ENCODE data around the gene HOXA11.

Gene HOXA11

DNA sequence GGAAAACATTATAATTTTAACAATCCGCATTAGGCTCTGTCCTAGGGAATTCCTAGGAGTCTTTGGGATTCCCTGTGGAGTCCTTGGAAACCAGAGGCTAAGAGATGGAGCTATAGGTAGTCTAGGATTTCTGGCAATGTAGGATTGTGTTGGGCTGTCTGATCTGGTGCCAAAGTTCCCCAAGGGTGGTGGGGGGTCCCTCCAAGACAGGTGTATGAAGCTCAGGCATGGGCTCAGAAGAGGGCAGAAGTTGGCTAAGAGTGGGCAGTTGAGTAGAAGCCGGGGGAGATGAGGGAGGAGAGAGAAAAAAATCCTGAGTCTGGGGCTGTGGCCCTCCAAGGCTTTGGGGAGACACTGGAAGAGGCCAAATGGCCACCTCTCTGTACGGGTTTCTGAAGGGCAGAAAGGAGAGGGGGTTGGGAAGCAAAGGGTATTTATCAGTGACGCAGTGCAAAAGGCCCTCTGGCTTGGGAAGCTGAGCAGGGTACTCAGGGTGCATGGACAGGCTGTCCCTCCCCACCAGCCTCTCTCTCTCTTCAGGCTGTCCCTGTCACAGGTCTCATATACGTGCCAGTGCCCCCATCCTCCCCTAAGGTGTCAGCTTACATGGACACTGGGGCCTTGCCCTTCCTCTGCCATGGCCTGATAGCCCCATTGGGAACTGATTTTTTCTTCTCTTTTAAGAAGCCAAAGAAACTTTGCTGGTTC, 38.4 kb downstream of the HOXA11 start:
- no peak for DNase-seq (ENCODE audit: low read depth)

DNA sequence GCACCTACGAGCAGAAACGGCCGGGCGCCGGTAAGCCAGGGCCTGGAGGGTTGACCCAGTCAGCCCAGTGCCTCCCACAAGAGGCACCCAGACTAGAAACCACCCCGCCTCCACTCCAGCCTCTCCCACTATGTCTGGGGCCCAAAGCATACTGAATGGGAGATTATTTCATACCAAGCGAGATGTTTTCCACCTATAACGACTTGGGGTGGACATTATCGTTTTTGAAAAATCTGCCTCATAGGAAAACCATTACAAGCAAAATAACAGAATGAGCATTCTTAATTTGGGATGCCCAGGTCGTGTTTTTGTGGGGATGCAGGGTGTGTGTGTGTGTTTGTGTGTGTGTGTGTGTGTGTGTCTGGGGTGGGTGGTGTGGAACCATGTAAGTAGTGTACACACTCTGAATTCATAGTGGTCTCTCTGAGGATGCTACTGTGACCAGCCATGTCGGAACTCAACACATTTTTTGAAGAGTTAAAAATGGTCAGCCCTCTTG, 39.1 kb downstream of the HOXA11 start:
- DNase-seq (ENCODE audit: low read depth) = no peak

DNA sequence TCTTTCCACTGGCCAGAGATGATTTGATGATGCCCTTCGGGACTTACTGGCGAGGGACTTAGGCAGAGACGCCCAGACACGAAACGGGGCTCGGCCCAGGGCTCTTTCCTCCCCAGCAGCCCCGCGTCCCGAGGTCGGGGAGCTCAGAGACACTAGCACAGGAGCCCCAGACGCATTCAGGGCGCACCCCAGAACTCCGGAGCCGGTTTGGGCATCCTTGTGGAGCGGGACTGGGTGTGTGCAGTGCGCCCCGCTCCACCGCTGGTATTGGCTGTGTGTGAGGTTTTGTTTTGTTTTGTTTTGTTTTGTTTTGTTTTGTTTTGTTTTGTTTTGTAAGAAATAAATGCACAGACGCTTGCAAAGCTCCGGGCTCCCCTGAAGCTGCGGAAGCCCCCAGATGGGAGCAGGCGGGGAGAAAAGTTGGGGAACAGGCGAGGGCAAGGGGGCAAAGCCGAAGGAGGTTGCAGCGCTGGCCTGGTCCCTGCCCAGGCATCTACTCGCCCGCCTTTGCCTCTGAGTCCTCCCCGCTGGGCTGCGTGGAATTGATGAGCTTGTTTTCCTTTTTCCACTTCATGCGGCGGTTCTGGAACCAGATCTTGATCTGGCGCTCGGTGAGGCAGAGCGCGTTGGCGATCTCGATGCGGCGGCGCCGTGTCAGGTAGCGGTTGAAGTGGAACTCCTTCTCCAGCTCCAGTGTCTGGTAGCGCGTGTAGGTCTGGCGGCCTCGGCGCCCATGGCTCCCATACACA, 39.7 kb downstream of the HOXA11 start:
- DNase-seq (ENCODE audit: low read depth) = no peak

DNA sequence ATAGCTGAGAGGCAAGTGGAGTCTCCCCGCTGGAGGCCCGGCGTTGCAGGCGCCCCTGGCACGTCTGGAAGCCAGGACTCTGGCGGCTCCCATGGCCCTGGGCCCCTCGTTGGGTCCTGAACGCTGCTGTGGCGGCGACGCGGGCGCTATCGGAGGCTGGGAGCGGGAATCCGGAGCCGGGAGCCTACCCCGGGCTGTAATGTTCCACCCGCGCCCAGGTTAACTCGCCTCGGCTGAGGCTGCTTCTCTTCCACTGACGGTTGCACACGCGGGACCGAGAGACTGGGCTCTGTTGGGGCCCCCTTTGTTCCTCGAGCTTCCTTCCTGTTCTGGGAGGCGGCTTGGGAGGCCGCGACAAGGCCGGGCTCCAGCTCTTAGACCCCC, 40.3 kb downstream of the HOXA11 start:
- no peak for DNase-seq (ENCODE audit: low read depth)

DNA sequence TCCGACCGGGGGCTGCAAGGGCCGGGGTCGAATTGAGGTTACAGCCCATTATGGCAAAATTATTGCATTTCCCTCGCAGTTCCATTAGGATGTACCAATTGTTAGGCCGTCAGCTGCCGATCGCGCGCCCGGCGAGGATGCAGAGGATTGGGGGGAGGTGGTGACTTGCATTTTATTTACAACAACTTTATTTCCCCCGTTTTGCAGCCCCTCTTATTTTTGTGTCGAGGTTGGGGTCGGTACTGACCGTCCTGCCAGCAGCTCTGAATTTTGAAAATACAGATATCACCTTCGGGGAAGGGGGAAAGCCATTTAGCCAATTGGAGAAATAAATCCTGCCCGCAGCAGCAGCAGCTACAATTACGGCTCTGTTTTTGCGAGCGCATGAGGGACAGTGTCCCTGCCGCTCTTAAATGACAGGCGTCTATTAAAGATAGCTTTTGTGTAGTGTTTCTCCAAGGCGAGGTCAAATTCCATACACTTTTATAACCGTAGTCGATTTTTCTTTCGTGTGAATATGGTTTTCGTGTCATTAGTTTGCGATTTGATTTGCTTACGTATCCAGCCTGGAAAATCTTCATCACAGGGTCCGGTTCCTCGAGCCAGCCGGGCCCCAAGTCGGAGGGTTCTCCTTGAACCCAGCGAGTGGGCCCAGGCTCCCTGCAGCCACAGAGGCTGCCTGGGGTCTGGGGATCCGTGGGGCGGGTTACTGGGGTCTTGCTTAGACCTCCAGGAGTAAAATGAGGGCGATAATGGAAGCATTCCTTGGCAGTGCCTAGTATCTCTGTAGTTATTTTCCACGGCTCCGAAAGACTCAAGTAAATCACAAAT, 40.9 kb downstream of the HOXA11 start:
- DNase-seq (ENCODE audit: low read depth) = no peak

DNA sequence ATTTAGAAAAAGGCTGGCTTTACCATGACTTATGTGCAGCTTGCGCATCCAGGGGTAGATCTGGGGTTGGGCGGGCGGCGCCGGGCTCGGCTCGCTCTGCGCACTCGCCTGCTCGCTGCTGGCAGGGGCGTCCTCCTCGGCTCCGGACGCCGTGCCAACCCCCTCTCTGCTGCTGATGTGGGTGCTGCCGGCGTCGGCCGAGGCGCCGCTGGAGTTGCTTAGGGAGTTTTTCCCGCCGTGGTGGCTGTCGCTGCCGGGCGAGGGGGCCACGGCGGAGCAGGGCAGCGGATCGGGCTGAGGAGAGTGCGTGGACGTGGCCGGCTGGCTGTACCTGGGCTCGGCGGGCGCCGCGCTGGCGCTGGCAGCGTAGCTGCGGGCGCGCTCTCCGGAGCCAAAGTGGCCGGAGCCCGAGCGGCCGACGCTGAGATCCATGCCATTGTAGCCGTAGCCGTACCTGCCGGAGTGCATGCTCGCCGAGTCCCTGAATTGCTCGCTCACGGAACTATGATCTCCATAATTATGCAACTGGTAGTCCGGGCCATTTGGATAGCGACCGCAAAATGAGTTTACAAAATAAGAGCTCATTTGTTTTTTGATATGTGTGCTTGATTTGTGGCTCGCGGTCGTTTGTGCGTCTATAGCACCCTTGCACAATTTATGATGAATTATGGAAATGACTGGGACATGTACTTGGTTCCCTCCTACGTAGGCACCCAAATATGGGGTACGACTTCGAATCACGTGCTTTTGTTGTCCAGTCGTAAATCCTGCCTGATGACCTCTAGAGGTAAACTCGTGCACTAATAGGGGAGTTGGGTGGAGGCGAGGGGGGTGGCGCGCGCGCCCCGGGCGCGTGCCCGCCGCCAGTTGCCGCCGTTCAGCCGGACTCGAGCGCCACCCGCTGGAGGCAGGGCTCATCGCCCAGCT, 41.7 kb downstream of the HOXA11 start, which contains the start of gene HOXA5:
HOXA5 (minus strand) TSS at position 659 of the 927 bp plus-strand sequence; CDS start at position 585, 74 bp downstream.
- DNase-seq (ENCODE audit: low read depth) = no peak

DNA sequence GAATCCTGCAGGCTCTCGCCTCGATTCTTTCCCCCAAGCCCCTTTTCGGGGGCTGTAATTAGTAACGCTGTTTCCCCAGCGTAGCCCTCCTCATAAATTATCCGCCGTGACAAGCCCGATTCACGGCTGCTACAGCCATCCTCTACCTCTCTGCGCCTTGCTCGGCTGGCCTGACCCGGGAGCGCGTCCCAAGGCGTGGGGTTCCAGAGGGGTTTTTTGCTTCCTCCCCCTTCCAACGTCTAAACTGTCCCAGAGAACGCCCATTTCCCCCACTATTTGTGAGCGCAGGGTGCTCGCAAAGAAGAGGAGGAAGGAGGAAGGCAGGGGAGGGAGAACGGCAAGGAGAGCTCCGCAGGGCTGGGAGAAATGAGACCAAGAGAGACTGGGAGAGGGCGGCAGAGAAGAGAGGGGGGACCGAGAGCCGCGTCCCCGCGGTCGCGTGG, 42.4 kb downstream of the HOXA11 start:
- DNase-seq (ENCODE audit: low read depth) = no peak

DNA sequence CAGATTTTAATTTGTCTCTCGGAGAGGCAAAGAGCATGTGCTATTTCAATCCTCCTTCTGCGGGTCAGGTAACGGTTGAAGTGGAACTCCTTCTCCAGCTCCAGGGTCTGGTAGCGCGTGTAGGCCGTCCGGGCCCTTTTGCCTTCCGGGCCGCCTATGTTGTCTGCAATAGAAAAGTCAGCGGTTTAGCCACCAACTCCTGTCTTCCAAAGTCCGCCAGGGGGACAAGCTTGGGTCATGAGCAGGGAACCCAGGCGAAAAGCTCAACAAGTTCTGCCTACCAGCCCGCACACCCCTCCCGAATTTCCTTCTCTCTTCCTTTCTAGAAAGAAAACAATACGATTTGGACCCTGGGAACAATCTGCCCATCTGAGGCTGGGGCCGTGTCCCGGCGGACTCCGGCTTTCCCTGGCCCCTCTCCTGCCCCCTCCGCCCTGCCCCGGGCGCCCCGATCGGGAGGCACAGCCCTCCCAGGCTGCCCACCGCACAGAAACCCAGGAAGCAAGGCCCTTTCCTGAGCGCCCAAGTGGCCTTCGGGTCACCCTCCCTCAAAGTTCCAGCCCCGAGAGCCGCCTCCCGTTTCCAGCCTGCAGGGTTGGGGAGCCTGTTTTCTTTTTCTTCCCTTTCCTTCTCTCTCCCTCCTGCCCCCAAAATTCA, 43.0 kb downstream of the HOXA11 start:
- no peak for DNase-seq (ENCODE audit: low read depth)

DNA sequence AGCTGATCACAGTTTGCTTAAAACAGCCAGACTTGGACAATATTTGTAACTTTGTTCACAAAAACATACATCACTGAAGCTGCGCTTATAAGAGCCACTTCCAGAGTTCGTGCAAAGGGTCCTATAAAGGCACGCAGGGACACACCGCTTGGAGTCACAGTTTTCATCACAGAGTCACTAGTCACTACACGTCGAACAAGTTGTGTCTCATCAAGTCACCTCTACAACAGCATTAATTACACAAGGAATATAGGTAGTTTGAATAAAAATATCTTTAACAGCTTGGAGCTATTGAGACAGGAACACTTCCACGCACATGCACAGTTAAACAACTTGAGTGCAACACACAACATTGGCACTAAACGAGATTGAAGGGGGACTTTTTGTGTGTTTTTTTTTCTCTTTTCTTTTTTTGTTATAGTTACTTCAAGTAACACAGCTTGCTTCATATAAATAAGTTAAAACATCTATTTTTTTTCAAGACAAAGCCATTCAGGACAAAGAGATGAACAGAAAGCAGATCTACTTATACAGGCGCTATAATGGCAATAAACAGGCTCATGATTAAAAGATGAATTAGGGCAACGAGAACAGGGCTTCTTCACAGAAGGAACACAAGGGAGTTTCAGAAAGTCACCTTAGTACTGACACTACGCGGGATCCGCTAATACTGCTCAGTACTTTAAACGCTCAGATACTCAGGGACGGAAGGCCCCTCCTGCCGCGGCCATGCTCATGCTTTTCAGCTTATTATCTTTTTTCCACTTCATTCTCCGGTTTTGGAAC, 43.7 kb downstream of the HOXA11 start:
- no peak for DNase-seq (ENCODE audit: low read depth)

DNA sequence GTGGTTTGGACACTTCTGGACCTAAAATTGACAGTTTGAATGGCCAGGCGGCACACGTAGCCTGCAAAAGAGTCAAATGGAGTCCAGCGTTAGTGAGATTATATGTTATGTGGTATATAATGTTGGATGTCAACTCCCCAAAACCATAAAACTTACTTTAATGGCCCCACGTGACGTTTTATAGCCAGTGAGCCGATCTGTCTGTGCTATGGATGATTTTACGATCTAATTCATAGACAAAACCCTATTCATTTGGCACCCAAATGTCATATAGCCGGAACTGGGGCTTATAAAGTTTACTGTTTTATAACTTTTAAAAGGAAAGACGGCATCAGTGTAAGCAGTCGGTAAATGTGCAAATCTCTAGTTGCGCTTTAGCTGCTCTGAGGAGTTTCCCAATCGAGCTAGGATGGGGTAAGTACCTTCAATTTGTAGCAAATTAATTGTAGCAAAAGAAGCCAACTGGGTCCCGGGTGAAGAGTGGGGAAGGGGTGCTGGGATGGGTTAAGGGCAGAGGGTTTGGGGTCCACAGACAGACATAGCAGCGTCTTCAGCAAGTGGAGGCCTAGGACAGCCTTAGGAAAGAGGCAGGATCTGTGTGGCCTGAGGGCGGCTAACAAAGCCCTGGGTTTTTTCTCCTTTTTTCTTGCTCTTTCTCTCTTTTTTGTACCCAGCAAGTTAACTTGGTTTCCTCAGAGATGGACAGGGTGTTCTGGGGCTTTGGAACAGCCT, 44.7 kb downstream of the HOXA11 start:
- no peak for DNase-seq (ENCODE audit: low read depth)

DNA sequence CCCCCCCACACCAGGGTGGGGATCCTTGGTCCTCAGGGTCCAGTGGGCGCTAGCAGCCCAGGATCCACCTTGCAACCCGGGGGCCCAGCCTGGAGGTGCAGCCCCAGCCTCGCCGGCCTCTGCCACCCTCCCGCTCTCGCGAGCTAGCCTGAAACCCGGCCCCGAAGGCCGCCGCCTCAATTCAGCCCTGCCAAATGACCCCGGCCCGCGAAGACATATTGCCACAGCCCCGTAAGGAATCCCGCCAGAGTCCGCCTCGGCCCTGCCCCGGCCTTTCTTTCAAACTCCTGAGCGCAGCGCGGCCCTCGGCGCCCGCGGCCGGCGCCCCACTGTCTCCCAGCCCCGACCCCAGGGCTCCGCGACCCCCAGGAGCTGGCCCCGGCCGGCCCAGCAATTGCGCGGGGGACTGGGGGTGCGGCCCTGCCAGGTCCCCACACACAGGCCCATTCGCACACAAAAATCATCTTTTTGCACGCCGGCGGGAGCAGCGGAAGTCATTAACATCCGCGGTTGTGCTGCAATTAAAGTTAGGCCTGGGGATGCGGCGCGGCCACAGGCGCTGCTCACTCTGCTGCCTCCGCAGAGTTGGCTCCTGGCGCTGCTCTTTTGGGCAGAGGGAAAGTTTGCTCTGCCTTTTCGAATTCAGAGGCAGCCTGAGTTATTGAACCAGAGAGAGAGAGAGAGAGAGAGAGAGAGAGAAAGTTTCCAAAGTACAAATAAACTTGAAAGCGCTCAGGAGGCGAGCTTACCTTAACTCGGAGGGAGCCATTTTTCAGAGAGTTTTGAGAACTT, 45.5 kb downstream of the HOXA11 start:
- no peak for DNase-seq (ENCODE audit: low read depth)

DNA sequence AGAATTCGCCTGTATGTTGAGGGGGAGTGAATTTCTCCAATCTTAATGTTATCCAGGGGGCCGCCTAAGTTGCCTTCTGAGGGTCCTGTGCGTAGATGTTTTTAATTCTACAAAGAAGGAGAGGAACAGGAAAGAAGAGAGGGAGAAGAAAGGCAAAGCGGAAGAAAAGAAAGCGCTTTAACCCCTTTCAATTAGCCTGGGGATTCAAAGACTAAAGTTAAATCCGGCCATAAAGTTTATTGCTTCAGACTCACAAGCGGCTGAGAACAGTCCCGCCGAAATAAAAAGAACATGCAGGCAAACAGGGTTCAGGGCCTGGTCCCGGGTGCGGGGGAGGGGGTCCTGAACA, 46.1 kb downstream of the HOXA11 start:
- no peak for DNase-seq (ENCODE audit: low read depth)

DNA sequence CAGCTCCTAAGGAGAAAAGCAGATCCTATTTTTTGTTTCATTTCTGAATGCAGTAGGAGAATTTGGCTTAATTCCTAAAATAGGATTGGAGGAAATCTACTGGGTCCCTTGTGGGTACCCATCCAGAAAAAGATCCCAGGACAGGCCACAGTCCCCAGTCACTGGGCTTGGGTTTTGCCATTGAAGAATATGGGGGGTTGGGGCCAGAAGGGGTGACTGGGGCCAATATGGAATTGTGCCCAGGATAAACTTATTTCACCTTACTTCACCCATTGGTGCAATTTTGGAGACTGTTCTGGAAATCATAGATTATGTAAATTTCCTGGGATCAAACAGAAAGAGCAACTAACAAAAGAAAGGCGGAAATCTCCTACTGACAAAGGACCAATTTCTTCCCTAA, 46.6 kb downstream of the HOXA11 start:
- no peak for DNase-seq (ENCODE audit: low read depth)

DNA sequence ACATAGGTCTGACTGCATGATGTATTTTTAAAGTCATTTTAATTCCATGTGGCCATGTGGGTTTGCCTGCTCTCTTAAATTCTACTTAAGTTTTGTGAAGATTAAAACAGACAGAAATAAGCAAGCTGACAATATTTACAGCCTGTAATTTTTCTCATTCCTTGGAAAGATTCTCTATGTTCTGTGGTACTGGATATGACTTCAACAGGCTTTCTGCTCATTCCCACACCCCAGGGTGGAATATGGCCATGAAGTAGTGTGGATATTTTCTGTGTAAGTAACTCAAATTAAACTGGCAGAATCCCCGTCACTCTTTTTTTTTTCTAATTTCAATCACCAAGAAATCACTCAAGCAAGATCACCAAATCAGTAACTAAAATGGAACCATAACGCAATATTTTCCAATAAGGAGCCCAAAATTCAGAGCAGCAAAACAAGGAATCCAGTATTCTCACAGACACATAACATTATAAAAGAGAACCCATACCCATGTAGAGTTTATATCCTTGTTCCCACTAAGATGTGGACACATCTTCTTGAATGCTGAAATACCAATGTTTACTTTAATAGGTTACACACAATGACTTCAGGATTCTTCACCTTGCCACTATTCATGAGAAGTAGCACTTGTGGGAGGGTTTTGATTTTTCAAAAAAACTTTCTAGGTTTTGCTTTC, 47.3 kb downstream of the HOXA11 start:
- no peak for DNase-seq (ENCODE audit: low read depth)

DNA sequence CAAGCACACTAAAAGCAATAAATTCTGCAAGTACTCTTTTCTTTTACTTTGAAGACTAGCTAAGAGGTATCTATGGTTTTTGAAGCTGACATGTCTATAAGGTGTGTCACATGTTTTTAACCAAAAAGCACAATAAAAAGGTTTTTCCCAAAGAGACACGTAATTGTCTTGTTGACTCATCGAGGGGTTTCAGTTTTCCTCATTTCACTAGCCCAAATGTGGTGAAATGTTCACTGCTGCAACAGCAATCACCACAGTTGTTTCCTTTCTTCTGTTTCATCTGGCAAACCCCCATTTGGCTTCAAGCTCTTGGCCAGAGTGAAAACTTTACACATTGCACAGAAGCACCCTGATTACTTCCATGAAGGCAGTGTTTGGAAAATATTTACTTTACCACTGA, 50.6 kb downstream of the HOXA11 start:
- no peak for DNase-seq (ENCODE audit: low read depth)

DNA sequence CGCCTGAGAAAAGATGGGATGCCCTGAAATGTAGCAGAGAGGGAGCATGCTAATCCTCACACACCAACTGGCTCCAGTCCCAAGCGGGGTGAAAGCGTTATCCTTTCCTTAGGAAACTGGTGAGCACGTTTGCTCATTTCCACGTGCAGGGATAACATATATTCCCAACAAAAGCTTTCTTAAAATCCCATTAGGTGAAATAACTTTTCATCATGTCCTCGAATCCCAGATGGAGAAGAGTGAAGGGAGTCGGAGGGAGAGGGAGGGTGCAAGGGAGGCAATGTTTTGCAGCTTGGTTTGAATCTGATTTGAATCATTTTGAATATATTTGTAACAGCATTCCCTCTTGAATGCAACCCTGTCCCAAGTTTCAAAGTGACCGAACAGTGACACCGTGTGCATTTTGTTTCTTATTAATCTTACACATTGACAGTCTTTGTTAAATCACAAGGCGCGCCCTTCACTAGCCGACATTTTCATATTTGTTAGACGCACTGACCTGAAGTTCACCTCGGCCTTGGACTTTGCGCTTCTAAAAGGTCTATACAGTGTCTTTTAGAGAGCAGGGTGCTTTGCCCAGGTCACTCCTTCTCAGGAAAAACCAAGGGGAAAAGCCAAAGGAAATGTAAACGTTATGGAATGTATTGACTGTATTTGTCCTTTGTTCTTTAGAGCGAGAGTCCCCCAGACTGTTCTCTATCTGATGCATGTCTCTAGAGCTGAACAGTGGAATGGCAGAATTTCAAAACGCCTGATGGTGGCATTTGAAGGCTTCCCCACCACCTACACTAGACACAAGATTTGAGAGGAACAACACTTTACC, 51.4 kb downstream of the HOXA11 start:
- DNase-seq (ENCODE audit: low read depth) = no peak

DNA sequence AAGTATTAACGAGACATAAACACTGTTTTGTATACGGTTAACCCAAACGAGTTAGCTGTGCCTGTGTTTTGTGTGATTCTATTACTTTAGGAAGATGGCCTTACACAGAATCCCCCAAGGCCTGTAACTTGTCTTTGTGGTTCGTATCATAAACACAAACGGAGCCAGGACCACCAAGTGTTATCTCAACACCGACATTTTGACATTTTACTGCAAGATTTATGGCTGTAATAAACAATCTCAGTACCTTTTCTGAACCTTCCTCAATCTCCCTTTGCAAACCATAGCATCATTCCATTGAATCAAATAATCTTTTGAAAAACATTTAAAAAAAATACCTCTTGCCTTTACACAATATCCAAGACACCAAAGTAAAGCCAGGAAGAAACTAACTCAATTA, 52.1 kb downstream of the HOXA11 start:
- no peak for DNase-seq (ENCODE audit: low read depth)
